NCI-H460 (cell line): ENCODE data around the gene ZC3HAV1L. TPM values are rescaled to one million over a fixed set of nuclear protein-coding genes. Genes with fewer than 3 reads are reported as not detected.
"Not testable (repeated sequence)": the region's sequence is repeated elsewhere in the genome, so short reads cannot be mapped to it uniquely, and the experiment has no call there.

Source experiments
- DNase-seq: peaks from one replicate; pipeline ENCODE4 v3.0.0-alpha.2; 2016; ENCODE audit warnings: low read depth; ENCODE audit errors: extremely low read depth
- total RNA-seq: library from RNA; depleted of rRNA; stranded (reverse); fragments of >200 nt; shearing (Covaris generic); gene quantifications from 2 replicates; pipeline ENCODE4 v1.2.3, GENCODE V29; 2014

Gene ZC3HAV1L
- total RNA-seq, 1 experiment from 2014 or later = 11.4 TPM

DNA sequence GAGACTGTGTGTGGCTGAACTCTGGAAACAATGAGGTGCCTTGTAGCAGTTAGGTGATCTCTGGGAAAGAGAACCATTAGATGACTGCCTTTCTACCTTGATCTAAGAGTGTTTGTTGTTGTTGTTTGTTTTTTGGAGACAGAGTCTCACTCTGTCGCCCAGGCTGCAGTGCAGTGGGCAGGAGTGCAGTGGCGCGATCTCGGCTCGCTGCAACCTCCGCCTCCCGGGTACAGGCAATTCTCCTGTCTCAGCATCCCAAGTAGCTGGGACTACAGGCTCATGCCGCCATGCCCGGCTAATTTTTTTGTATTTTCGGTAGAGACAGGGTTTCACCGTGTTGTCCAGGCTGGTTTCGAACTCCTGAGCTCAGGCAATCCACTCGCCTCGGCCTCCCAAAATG is 18.8 kb upstream of the ZC3HAV1L start:
- DNase-seq = not testable (repeated sequence)

DNA sequence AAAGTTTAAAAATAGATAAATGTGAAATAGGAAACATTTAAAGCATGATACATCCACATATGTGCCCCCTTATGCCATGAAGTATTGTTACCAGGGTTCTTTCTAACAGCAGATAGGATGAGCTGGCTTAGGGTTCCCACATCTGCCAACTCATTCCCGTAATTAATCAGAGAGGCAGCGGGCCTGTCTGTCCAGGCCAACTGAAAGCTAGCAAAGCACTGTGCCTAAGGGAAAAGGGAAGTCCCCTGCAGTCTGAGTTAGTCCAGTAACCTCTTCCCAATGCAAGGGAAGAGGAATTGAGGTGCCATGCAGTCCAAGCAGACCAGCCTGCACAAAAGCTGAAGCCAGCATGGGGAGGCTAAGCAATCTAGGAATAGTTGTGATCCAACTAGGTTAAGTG is 18.3 kb upstream of the ZC3HAV1L start:
- DNase-seq = no peak

DNA sequence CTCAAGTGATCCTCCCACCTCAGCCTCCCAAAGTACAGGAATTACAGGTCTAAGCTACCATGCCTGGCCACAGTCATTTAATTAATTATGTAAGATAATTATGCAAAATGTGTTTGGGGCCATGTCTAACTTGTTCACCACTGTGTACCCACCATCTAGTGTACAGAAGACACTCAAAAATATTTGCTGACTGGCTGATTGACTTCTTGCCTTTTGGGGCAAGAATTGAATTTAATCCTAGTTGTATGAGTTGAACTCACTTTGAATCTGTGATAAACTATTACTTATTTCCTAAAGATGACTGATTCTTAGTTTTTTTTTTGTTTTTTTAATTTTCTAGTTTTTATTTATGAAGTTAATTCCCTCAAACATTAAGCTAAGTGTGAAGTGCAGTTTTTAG is 15.8 kb upstream of the ZC3HAV1L start:
- no peak for DNase-seq

DNA sequence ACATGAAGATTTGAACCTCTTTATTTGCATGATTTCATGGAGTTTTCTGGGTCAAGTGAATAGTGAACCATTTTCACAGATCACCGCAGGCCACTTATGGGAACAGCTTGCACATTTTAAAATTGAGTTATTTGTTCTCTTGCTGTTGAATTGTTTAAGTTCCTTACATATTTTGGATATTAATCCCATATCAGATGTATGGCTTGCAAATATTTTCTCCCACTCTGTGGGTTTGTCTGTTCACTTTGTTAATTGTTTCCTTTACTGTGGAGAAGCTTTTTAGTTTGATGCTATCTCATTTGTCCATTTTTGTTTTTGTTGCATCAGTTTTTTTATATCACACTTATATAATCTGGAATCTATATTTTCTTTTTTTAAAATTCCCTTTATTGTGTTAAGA is 14.1 kb upstream of the ZC3HAV1L start:
- DNase-seq = no peak

DNA sequence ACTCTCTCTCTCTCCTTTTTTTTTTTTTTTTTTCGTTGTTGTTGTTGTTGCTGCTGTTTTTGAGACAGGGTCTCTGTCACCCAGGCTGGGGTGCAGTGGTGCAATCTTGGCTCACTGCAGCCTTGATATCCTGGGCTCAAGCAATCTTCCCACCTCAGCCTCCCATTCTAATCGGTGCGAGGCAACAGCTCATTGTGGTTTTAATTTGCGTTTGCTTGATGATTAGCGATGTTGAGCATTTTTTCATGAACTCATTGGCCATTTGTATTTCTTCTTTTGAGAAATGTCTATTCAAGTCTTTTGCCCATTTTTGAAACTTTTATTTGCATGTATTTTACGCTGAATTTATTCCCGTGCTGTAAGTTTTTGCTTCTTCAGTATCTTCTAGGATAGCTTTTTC is 13.3 kb upstream of the ZC3HAV1L start:
- no peak for DNase-seq

DNA sequence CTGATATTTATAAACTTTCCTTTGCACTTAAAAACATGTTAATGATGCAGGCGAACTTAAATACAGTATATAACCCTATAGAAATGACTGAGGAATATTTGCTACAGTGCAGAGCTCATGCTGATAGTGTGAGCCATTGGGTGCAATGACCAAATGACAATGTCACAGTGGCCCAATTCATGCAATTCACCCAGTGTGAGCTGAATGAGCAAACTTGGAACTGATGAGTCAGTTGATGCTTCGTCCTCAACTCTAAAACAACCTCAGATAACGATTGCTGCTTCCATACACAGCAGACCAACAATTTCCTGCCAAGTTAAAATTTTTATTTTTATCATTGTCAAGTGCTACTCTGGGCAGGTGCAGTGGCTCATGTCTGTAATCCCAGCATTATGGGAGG is 12.1 kb upstream of the ZC3HAV1L start:
- DNase-seq = no peak

DNA sequence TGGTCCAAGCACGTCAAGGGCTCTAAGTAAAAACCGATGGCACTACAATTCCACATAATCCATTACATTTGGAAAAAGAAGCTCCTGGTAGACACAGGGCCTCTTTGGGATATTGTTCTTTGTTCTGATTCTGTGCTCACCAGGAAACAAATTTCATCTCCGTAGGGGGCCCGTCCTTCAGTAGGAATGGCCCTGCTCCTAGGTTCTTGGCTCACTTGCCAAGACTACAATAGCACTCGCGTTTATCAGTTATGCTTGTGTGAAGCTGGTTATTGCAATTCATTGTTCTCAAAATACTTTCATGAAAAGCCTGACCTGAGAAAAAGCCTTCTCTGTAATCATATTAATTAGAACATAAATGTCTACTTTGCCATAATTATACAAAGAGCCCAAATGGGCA is 10.3 kb upstream of the ZC3HAV1L start:
- DNase-seq = no peak

DNA sequence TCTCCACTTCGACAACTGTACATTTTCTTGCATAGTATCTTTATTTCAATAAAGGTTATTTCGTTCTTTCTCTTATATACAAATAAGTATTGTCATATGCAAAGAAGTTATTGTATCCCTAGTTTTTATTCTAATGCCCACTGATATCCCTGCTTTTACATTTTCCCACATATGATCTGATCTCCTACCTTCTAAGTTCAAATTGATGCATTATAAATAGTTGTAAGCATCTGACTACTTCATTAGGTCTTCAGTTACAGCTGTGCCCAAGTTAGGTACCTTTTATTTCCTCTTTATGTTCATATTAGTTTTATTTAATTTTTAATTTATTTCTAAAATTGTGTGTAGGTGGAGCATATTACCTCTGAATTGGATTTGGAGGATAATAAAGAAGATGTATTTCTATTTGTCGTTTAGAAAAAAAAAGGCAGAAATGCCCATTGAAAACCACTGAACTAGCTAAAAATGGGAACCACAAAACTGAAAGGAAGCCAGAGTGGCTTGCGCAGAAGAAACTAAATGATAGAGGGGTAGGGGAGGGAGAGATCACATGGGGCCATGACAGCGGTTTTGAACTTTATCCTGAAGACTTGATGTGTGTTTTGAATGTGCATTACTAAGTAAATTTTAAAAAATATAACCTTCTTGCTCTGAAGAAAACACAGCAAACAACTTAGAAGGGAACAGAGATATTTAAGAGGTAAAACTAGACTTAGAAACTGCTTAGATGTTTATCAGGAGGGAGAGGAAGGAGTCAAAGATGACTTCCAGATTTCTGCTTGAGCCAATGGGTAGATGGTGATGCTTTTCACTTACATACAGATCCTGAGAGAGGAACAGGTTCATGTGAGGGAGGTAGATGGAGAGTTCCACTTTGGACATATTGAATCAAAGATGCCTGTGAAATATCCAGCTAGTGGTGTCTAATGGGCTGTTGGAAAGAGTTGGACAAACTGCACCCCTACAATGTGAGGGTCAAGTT is 9.3 kb upstream of the ZC3HAV1L start:
- no peak for DNase-seq

DNA sequence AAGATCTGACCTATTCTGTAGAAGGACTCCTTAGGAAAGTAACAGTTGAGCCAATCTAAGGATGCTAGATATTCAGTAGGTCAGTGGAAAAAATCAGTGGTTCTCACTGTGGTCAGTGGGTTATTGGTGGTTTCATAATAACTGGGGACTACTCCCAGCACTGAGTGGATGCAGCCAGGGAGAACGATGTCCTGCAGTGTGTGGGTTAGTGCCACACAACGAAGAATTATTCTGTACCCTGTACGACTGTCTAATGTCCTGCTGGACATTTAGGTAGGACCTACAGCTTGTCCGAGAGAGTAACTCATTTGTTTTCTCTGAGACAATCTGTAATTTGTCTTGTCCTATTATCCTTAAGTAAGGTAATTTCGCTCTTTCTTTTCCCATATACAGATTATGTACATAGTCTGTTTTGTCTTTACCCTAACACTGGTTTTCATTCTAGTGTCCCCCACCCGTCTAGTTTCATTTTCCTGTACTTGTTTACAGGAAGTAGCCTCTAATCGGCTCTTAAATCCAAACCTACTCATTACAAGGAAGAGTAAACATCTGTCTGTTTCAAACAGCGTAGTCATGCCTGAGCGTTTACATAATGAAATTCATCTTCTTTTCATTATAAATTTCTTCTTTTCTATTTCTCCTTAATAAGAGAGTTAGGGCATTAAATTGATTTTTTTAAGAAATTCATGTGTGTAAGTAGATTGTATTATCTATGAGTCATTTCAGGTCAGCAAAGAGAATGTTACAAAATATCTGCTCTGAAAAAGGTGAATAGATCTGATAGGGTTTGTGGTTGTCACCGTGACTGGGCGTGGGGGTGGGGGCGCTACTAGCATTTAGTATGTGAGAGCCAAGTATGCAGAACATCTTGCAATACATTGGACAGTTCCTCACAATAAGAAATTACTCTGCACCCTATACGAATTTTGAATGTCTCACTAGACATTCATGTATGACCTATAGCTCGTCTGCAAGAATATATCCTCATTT is 8.3 kb upstream of the ZC3HAV1L start:
- DNase-seq = peak; percentile 36

DNA sequence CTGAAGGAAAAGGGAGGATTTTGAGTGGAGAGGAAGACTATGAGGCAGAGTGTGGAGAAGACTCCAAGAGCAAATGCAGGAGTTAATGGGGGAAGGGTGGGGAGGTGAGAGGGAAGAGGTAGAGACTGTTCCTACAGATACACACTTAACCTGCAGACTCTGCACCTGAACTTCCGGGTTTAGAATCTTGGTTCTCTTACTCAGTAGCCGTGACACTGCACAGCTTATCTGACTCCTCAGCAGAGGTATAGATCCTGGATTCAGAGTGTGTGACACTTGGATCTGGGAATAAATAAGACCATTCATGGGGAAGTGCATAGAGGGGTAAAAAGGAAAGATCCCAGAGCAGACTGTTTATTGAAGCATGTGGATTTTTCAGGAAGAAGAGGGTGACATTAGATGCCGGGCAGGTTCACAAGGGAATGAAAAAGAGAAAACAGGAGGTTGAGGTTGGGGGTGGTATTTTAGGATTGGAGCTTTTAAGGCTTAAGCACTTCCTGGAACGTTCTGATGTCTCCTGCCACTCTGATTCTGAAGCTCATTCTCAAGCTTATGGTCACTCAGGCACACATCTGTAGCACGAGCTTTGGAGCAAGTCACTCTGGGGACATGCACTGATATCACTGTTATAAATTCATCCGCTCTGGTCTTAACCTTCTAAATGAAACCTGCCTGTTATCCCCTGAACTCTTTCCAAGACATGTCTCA is 5.7 kb upstream of the ZC3HAV1L start:
- no peak for DNase-seq

DNA sequence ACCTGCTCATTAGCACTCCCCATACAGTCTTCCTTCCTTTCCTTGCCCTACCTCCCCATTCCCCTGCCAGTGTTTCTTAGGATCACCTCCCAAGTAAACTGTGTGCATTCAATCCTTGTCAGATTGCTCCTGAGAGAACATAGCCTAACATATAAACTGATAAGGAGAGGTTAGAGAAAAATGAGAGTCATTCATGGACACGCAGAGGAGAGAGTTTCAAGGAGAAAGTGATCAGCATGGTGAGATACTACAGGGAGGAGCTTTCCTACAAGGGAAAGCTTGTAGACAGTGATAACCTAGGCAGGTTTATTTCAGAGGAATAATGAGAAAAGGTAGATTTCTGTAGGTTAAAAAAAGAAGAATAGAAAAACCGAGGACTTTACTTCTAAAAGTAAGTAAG is 2.8 kb upstream of the ZC3HAV1L start:
- DNase-seq = no peak

DNA sequence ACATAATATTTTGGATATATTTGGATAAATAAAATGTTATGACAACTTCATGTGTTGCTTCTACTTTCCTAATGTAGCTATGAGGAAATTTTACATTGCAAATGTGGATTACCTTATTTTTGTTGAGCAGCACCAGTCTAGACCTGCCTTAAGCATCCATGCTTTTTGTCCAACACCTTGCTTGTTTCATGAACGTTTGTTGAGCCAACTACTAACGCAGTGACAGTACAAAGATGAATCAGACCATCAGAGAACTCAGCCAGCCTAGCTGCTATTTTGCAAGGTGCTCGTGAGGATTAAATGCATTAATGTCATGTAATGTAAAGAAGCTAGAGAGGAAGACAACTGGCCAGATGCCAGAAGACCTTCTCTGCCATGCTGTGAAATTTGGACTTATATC is 1.1 kb upstream of the ZC3HAV1L start:
- no peak for DNase-seq

DNA sequence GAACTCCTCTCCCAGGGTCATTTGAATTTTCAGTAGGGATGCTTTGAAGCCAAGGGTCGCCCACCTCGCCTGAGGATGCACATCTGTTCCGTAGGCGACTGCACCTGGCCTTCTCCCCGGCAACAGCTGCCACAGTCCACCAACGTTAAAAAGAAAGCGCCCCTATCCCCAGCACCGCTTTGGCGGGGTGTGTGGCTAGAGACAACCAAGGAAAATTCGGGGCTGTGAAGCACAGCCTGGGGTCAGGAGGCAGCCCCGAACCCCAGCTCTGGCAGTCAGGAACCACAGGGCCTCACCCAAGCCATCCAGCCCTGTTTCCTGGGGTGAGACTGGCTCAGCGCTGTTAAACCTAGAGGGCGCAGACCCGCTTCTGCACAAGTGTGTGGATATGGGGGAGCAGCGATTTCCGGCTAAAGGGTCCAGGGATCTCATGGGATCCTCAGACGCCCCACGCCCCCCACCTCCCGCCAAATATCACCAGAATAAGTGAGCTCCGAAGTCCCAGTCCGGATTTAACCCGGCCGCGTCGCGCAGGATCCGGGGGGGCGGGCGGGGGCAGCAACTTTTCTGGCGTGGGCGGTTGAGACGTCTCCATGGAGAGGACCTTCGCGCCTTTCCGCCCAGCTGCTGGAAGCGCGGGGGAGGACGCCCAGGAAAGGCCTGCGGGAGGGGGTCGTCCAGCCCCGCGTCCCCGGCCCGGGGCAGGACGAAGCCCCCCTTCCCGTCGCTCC is 822 bp downstream of the ZC3HAV1L start:
- no peak for DNase-seq

DNA sequence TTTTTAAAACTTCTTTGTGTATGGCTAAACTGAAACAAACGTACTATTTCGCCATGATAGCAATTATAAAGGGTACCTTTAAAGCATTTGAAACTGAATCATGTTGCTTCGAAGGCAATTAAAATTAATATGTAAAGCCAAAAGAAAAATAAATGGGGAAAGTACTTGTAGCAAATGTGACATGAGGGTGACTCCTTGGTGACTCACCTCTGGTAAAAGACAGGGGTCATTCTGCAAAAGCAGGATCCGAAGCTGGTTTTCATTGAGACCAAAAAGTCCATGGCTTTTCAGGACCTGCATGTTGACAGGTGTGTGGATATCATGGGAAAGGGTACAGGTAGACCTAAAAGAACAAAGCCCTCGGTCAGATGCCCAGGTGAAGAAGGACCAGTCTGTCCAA is 1.5 kb downstream of the ZC3HAV1L start:
- no peak for DNase-seq

DNA sequence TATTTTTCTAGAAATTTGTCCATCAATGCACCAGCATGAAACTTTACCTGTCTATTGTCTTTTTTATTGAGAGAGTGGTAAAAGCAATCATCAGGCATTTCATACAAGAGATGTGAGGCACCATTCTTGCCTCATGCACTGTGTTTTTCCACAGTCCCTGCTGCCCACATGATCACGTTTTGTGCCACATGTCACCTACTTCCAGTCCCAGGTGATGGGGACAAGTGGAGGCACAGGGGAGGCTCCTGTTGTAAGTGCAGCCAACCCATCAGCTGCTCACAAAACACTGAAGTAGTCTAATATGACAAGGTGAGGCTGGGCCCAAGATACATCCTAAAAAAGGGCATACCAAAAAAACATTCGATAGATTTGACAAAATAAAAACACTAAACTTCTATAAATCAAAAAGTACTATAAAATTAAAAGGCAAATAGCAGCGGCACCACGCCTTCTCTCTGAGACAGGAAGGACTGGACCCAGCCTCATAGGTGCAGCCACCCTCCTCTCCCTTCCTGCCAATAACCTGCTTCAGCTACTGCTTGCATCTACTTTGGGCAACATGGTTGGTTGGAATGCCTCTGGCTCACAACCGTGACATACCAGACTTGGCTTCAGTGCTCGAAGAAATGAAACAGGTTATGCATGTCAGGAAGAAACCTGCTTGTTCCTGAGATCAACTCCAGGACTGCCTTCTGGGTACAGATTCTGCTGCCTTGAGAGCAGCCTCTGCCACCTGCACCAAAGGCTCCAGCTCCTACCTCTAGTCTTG is 2.3 kb downstream of the ZC3HAV1L start:
- DNase-seq = no peak

DNA sequence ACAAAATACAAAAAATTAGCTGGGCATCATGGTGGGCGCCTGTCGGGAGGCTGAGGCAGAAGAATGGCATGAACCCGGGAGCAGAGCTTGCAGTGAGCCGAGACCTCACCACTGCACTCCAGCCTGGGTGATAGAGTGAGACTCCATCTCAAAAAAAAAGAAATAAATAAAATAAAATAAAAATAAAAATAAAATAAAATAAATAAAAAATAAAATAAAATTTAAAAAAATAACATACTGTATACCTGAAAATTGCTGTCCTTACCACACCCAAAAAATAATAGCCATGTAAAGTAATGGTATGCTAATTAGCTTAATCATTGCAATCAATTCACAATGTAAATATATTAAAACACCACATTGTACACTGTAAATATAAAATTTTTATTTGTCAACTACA is 3.4 kb downstream of the ZC3HAV1L start:
- DNase-seq = no peak

DNA sequence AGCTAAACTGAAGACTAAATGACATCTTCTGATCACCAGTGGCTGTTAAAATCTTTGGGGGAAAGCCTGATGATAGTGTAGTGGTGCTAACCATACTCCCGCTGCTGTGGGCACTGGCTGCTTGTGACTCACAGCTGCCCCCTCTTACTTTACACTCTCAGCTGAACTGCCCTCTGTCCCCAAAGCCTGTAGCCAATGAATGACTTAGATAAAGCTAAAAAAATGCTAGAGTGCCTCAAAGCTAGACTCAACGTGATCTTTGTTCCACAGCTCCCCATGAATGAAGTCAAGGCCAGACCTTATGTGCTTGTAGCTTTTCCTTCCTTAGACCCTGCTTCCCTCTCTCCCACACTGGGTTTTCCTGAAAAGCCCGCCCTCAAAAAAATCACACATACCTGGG is 6.5 kb downstream of the ZC3HAV1L start:
- no peak for DNase-seq

DNA sequence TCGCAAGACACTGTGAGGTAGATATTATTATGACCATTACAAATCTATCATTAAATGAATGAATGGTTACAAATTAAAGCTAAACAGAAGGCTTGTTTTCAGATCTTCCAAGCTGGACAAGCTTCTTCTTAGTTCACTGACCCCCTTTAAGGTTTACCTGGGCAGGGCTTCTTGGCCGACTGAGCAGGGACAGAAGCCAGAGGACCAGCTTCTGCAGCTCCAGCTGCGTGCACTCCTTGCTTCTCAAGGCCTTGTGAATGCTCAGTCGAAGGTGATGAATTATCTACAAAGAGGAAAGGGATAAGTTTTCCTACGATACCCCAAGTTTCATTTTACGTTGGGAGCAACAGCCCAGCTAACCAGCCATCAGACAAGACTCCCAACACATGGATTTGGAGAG is 9.3 kb downstream of the ZC3HAV1L start:
- DNase-seq = no peak

DNA sequence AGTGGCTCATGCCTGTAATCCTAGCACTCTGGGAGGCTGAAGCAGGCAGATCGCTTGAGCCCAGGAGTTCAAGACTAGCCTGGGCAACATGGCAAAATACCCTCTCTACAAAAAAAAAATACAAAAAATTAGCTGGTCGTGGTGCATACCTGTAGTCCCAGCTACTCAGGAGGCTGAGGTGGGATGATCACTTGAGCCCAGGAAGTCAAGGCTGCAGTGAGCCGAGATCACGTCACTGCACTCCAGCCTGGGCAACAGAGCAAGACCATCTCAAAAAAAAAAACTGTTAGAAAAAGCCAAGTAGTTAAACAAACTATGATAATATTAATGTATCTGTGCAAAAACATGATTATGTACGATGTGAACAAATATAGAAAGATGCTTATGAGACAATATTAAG is 10.0 kb downstream of the ZC3HAV1L start:
- not testable (repeated sequence) for DNase-seq
